ENCODE data around the gene RBP5.

GRCh38 chr12:7108003-7108795 lies 20.5 kb downstream of the RBP5 start:
- TF ChIP-seq CTCF (IDR thresholded peaks at IDR 0.05) = no peak
- TF ChIP-seq KDM5A (IDR thresholded peaks at IDR 0.05) = no peak
- no peak for TF ChIP-seq RAD21 (conservative IDR thresholded peaks at IDR 0.05 in 1 of 2, IDR thresholded peaks at IDR 0.05 in 1 of 2)
- TF ChIP-seq CEBPB (IDR thresholded peaks at IDR 0.05) = no peak; a peak in 1 of 4 replicates

Data from A549 (cell line).